GM19463 (cell line): ENCODE results near the gene RALGPS1.

Source experiments
- ATAC-seq: cut with Tn5 transposase; IDR thresholded peaks from one replicate; pipeline ENCODE4 v1.9.1; 2021; ENCODE audit warnings: mild to moderate bottlenecking, moderate library complexity; ENCODE audit not compliant: unreplicated experiment

The RALGPS1 gene

GRCh38 chr9:127020036-127020801 is 105.6 kb downstream of the RALGPS1 start:
- ATAC-seq = no peak

DNA sequence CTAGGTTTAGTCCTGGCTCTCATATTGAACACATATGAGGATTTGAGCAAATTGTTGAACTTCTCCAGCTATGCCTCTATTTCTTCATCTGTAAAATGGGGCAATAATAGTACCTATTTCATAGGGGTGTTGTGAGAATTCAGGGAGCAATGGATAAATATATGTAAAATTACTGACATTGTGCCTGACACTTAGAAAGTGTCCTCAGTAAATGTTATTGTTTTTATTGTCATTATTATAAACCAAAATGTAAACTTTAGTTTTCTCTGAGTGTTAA is 106.2 kb downstream of the RALGPS1 start:
- ATAC-seq = no peak

DNA sequence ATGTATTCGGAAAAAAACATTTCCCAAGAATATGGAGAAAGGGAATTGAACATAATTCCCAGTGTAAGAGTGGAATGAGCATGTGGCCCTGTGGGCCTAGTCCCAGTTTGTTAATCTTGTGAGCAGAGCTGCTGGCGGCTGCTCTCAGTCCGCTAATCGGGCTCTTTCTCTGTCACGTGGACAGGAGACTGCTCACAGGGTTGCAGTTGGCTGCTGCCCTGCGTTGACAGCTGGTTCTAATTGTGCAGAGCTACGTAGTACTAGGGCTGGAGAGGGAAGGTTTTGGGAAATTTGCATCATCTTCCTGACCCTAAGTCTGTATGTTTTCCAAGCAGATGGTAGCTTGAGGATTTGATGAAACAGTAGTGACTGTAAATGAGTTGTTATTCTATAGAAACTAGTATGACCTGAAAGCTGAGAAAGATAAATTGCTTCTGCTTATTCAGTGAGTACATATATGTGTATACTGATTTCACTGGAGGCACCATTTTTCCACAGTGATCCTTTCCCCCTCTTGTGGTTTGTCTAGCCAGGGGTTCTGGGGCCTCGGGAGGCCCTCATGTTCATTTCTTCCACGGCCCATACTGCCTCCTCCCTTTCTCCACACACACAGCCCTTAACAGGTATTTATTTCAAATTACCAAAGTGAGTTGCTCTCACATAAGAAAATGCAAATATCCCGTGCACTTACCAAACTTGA is 107.2 kb downstream of the RALGPS1 start:
- no peak for ATAC-seq

DNA sequence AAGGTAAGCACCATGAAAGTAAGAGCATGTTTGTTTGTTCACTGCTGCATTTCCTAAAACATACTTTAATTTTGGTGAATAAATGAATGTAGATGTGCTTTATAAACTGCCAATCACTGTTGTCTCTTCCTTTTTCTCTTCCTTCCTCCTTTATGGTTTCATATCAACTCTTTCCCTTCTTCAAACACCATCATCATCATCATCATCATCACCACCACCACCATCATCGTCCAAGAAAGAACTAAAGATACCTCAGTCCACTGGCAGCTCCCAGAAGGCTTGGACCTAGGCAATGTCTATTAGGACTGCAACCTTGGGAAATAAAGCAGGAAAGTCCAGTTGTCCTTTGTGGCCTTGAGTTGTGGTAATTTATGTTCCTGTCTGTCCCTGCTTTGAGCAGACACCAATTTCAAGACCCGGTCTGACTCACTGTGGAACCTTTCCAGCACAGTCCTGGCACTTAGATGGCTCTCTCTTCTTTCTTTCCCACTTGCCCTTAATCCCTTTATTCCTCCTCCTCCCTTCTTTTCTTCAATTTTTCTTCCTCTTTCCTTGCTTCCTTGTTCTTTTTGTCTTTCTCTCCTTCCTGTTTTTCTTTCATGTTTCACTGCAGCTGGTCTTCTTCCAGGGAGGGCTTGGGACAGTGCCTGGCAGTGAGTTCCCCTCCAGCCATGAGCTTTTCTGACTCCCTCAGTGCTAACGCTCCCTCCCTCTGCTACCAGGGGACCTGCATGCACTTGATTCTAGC is 108.5 kb downstream of the RALGPS1 start:
- ATAC-seq = no peak

GRCh38 chr9:127025042-127025441 is 110.5 kb downstream of the RALGPS1 start:
- ATAC-seq = no peak

- no peak for ATAC-seq
Measured at GRCh38 chr9:127027694-127028093, 113.1 kb downstream of the RALGPS1 start.

GRCh38 chr9:127029548-127029947 is 115.0 kb downstream of the RALGPS1 start:
- ATAC-seq = no peak

DNA sequence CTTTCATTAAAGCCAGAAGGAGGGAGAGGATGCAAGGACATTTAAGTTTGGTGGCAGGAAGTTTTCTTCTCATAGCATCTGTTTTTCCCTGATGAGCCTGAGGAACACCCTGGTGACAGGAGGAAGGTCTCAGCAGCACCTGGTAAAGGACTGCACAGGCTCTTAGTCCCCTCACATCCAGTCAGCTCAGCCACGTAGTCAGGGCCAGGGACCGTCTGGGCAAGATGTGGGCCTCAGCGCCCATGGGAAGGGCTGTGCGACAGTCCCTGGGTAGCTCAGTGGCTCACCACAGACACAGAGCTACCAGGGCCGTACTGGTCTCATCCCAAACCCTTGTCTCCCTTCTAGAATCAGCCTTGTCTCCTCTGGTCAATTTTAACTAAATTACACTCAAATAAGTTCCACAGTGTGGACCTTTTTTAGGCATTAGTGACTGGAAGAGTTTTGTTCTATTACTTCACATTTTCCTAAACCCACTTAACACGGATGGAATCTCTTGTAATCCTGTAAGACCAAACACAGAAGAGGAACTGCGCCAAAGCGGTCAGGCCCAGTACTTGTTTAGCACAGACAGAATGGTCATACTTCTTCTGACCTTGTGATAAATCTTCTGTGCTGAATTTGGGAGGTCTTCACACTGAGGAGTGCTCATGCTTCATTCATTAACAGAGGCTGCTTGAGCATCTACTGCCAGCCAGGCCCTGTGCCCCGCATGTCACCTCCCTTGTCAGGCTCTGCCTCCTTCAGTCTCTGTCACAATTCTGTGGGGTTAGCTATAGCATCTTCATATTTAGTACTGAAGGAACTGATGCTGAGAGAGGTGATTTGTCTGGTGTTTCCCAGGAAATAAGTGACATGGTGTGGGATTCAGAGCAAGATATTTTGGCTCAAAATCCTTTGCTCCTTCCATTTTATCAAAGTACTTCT is 116.5 kb downstream of the RALGPS1 start:
- no peak for ATAC-seq

- no peak for ATAC-seq
Measured at GRCh38 chr9:127032256-127032655, 117.7 kb downstream of the RALGPS1 start.

GRCh38 chr9:127033061-127033460 is 118.5 kb downstream of the RALGPS1 start:
- ATAC-seq = no peak

DNA sequence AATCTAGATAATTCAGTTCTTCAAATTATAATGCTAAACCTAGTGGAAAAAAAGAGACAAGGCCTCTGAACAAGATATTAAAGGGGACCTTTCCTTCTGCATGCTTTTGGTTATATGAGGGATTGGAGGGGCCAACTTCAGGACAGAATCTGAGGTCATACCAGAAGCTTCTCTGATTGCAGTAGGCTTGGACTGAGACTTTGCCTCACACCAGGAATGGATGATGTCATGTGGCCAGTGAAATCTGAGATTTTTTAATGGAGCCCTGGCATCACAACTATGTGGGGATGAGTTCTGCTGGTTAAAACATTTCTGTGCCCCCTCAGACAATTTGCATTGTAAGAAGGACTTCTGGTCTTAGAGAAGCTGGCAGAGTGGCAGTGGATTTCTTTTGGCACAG is 119.2 kb downstream of the RALGPS1 start:
- no peak for ATAC-seq

GRCh38 chr9:127034691-127035090 is 120.1 kb downstream of the RALGPS1 start:
- no peak for ATAC-seq

GRCh38 chr9:127035423-127035822 is 120.8 kb downstream of the RALGPS1 start:
- ATAC-seq = no peak

DNA sequence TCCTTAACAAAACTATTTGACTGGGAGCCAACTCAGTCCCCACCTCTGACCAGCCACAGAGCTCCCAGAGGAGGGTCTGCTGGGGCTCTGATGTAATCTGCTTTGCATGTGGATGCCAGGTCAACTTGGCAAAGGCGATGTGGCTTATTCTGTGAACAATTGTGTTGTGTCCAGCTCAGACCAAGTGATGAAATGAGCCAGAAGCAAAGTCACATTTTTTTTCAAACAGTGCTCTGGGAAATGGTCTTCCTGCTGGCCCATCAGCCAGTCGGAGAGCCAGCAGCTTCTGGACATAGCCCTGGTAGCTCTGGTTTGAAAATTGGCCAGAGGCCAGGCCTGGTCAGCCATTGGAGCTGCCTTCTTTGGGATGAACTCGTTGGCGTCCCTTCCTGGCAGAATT is 121.4 kb downstream of the RALGPS1 start:
- ATAC-seq = no peak

DNA sequence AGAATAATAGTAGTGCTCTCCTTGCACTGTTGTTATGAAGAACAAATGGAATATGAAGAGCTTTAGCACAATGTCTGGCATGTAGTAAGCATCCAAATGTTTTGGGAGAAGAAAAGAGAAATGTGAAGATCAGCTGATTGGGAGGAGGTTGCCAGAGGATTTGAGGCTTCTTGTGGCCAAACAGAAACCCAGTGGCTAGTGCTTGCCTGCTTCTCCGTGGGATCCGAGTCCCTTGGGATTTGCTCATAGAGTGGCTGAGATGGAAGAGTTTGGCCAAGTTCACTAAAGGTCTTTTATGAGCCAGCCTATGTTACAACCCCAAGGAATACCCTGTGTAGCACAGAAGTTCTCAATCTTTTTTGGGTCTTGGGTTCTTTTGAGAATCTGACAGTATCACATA is 121.9 kb downstream of the RALGPS1 start:
- ATAC-seq = no peak

- no peak for ATAC-seq
Measured at GRCh38 chr9:127038531-127038930, 123.9 kb downstream of the RALGPS1 start.

DNA sequence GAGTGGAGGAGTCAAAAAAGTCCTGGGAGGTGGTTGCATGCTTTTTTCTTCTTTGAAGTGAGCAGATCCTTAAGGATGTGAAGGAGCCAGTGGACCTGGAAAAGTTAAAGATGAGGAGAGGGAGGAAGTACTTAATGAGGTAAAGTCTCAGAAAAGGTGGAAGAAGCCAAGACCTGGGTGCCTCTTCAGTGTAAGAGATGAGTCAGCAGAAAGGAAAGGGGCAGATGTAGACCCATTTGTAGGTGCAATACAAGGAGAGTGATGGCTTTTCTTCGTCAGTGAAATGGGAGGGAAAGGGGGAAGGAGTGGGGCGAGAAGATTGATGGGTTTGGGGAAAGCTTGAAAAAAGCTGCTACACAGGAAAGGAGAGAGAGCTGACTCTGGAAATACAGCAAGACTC is 124.9 kb downstream of the RALGPS1 start:
- no peak for ATAC-seq

GRCh38 chr9:127045148-127045547 is 130.6 kb downstream of the RALGPS1 start:
- no peak for ATAC-seq

GRCh38 chr9:127047971-127048370 is 133.4 kb downstream of the RALGPS1 start:
- no peak for ATAC-seq

DNA sequence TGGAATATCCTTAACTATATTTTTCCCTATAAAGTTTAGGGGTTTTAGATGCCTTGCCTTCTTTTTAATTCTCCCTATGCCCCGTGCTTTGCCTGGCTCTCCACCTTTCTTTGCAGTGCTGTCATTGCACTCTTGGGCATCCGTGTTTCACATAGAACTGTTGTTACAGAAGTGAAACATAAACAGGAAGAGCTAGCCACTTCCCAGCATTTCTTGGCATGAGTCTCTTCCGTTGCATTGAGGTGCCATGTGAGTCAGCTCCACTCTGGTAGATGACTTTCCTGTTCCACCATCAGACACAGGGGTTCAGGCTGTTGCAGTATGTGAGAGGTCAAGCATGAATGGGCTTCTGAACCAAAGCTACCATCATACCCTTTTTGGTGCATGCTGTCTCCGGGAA is 134.5 kb downstream of the RALGPS1 start:
- peak; percentile 60 for ATAC-seq

DNA sequence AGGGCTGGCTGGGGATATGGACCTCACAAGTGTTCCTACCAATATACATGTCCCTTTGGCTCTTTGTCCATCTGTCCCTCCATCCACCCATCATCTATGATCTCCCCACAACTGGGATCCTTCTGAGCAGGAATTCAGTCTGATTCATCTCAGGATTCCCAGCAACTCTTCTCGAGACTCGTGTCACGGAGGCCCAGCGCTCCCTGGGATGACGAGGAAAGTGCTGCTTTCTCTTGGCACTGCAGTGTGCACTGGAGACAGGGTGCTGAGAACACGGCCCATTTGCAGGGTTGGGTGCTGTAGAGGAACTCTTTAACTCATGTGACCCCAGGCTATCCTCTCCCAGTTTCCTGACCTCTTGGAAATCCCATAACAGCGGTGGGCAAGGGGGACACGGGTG is 135.0 kb downstream of the RALGPS1 start:
- ATAC-seq = no peak
